HCT116 (cell line): ENCODE data around the gene CNBD2.

ENCODE experiments used
- CEBPB ChIP-seq: IDR thresholded peaks from 2 replicates; pipeline ENCODE4 v1.6.1; 2012; ENCODE audit warnings: low read depth
- POLR2A ChIP-seq: IDR thresholded peaks from 2 replicates; pipeline ENCODE4 v1.7.0; 2011; ENCODE audit warnings: borderline replicate concordance; ENCODE audit not compliant: insufficient read depth, insufficient read length; ENCODE audit errors: extremely low read depth
- POLR2AphosphoS5 ChIP-seq: IDR thresholded peaks from 2 replicates; pipeline ENCODE4 v1.6.1; 2011; ENCODE audit warnings: mild to moderate bottlenecking, low read depth, low read length, moderate library complexity
- SIN3A ChIP-seq: IDR thresholded peaks from 2 replicates; pipeline ENCODE4 v1.6.1; 2012; ENCODE audit warnings: low read depth
- SRF ChIP-seq: IDR thresholded peaks from 2 replicates; pipeline ENCODE4 v1.6.1; 2012; ENCODE audit warnings: low read depth
- TF ChIP-seq, protein P1 (sequence below), 3 experiments: fragments of 200-600 bp in 1 of 3; sonication (generic) in 1 of 3; IDR thresholded peaks in 2 of 3; conservative IDR thresholded peaks in 1 of 3; 2 replicates each; pipeline ENCODE4 v1.5.1; 2012 to 2017; ENCODE audit warnings: low read depth in 2 of 3, low read length in 2 of 3, antibody characterized with exemption in 1 of 3, borderline replicate concordance in 1 of 3, control low read depth in 1 of 3, mild to moderate bottlenecking in 1 of 3, mixed read lengths in 1 of 3, mixed run types in 1 of 3, moderate library complexity in 1 of 3; ENCODE audit not compliant: insufficient read depth in 1 of 3
- TF ChIP-seq, protein P2 (sequence below): IDR thresholded peaks from 2 replicates; pipeline ENCODE4 v1.6.1; 2012

DNA sequence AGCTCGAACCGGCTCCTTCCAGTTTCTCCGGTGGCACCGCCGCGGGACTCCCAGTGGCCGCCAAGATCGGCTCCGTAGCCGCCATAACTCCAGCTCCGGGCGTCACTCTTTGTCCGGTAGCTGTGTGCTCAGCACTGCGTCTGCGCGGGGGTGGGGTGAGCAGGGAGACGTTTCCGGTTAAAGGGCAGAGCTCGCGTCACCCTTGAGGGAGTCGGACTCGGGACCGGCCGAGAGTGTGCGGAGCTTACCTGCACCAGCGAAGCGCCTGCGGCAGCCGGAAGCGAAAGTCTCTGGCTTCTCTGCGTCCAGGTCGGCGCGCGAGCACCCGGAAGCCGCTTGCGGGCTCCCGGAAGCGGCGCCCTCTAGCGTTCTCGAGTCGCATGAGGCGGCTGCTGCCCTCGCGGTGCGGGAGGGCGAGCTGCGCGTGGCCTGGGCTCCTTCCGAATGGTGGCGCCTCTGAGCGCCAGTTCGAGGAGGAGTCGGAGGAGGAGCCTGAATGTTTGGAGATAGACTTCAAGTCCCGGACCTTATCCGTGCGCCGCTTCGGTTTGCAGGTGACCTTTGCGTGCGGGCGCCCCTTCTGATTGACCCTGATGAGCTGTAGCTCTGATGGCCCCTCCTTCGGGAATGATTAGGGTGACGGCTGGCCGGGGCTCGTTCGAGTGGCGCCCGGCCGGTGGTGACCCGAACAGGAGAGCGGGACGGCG is 14.0 kb upstream of the CNBD2 start, which contains the start of gene SCAND1:
- TF ChIP-seq, protein P1, sequence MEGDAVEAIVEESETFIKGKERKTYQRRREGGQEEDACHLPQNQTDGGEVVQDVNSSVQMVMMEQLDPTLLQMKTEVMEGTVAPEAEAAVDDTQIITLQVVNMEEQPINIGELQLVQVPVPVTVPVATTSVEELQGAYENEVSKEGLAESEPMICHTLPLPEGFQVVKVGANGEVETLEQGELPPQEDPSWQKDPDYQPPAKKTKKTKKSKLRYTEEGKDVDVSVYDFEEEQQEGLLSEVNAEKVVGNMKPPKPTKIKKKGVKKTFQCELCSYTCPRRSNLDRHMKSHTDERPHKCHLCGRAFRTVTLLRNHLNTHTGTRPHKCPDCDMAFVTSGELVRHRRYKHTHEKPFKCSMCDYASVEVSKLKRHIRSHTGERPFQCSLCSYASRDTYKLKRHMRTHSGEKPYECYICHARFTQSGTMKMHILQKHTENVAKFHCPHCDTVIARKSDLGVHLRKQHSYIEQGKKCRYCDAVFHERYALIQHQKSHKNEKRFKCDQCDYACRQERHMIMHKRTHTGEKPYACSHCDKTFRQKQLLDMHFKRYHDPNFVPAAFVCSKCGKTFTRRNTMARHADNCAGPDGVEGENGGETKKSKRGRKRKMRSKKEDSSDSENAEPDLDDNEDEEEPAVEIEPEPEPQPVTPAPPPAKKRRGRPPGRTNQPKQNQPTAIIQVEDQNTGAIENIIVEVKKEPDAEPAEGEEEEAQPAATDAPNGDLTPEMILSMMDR (IDR thresholded peaks at IDR 0.05 in 2 of 3, conservative IDR thresholded peaks at IDR 0.05 in 1 of 3; ENCODE audit: borderline replicate concordance in 1 of 3, insufficient read depth in 1 of 3, low read depth in 2 of 3, low read length in 2 of 3): peak; percentile 91 to 99 (median 95)
- TF ChIP-seq POLR2A (peak; percentile 30), POLR2AphosphoS5 (peak; percentile 91), SIN3A (peak; percentile 96), CEBPB (no peak), SRF (peak; percentile 87)
- TF ChIP-seq, protein P2, sequence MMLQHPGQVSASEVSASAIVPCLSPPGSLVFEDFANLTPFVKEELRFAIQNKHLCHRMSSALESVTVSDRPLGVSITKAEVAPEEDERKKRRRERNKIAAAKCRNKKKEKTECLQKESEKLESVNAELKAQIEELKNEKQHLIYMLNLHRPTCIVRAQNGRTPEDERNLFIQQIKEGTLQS: no peak
